H1 (cell line): ENCODE results near the gene ANKH.

Source experiments
- CEBPB ChIP-seq: IDR thresholded peaks from 2 replicates; pipeline ENCODE4 v1.6.1; 2012; ENCODE audit warnings: low read depth, low read length
- CHD1 ChIP-seq: IDR thresholded peaks from 2 replicates; pipeline ENCODE4 v1.6.1; 2012; ENCODE audit warnings: low read depth, low read length, improper control_type of control experiment
- CREB1 ChIP-seq: IDR thresholded peaks from 2 replicates; pipeline ENCODE4 v1.6.1; 2012; ENCODE audit warnings: inconsistent platforms
- EP300 ChIP-seq, 2 experiments: IDR thresholded peaks; 1 replicate in 1 of 2; 2 replicates in 1 of 2; pipeline ENCODE4 v1.6.1; 2011 to 2012; ENCODE audit warnings: low read depth in 2 of 2, low read length in 2 of 2, mild to moderate bottlenecking in 2 of 2, borderline replicate concordance in 1 of 2, inconsistent platforms in 1 of 2, moderate library complexity in 1 of 2
- EZH2 ChIP-seq: fragments of 200-600 bp; sonication (generic); IDR thresholded peaks from 2 replicates; pipeline ENCODE4 v1.7.1; 2012; ENCODE audit warnings: low read depth, mild to moderate bottlenecking, moderate library complexity, low read length, inconsistent platforms; ENCODE audit not compliant: severe bottlenecking
- POLR2A ChIP-seq, 2 experiments: IDR thresholded peaks; 1 replicate in 1 of 2; 2 replicates in 1 of 2; pipeline ENCODE4 v1.6.1; 2011; ENCODE audit warnings: low read depth in 2 of 2, low read length in 2 of 2, mild to moderate bottlenecking in 2 of 2; ENCODE audit errors: control extremely low read depth in 1 of 2
- POLR2AphosphoS5 ChIP-seq: IDR thresholded peaks from 2 replicates; pipeline ENCODE4 v1.6.1; 2011; ENCODE audit warnings: low read depth, low read length
- SIN3A ChIP-seq, 2 experiments: IDR thresholded peaks in 1 of 2; conservative IDR thresholded peaks in 1 of 2; 2 replicates each; pipeline ENCODE4 v1.6.1; 2011 to 2012; ENCODE audit warnings: low read length in 2 of 2, improper control_type of control experiment in 1 of 2, low read depth in 1 of 2, mild to moderate bottlenecking in 1 of 2
- SP2 ChIP-seq: IDR thresholded peaks from 2 replicates; pipeline ENCODE4 v1.6.1; 2012; ENCODE audit warnings: mild to moderate bottlenecking, low read length, inconsistent platforms
- TAF1 ChIP-seq: IDR thresholded peaks from 2 replicates; pipeline ENCODE4 v1.6.1; 2011; ENCODE audit warnings: mild to moderate bottlenecking, low read depth, low read length
- YY1 ChIP-seq: IDR thresholded peaks from 2 replicates; pipeline ENCODE4 v1.6.1; 2011; ENCODE audit warnings: low read depth, mild to moderate bottlenecking, low read length
- TF ChIP-seq, protein P1 (sequence below), 3 experiments: IDR thresholded peaks; 1 replicate in 2 of 3; 2 replicates in 1 of 3; pipeline versions ENCODE4 v1.5.1 to v1.6.1; 2011; ENCODE audit warnings: low read length in 3 of 3, mild to moderate bottlenecking in 3 of 3, inconsistent platforms in 2 of 3, low read depth in 1 of 3, moderate library complexity in 1 of 3; ENCODE audit not compliant: insufficient read depth in 1 of 3; ENCODE audit errors: control extremely low read depth in 1 of 3

DNA sequence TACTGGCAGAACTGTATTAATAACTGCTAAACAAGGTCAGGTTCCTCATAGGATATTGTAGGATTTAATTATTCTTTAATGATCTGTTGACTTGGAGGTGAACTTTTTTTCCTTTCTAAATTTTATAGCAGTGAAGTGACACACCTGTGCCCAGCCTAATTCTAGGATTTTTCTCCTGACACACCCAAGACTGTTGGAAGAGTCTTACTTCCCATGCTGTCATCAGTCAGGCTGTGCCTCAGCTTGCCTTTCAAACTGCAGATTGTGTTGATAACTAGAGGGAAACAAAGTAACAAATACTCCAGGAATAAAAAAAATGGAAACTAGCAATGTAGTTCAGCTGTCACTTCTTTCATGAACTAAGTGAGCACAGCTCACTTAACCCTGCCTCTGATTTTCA, 185.1 kb downstream of the ANKH start:
- TF ChIP-seq, protein P1, sequence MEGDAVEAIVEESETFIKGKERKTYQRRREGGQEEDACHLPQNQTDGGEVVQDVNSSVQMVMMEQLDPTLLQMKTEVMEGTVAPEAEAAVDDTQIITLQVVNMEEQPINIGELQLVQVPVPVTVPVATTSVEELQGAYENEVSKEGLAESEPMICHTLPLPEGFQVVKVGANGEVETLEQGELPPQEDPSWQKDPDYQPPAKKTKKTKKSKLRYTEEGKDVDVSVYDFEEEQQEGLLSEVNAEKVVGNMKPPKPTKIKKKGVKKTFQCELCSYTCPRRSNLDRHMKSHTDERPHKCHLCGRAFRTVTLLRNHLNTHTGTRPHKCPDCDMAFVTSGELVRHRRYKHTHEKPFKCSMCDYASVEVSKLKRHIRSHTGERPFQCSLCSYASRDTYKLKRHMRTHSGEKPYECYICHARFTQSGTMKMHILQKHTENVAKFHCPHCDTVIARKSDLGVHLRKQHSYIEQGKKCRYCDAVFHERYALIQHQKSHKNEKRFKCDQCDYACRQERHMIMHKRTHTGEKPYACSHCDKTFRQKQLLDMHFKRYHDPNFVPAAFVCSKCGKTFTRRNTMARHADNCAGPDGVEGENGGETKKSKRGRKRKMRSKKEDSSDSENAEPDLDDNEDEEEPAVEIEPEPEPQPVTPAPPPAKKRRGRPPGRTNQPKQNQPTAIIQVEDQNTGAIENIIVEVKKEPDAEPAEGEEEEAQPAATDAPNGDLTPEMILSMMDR (IDR thresholded peaks at IDR 0.05; ENCODE audit: control extremely low read depth in 1 of 3, insufficient read depth in 1 of 3, low read depth in 1 of 3, low read length in 3 of 3), result no peak
- TF ChIP-seq POLR2A (IDR thresholded peaks at IDR 0.05; ENCODE audit: control extremely low read depth in 1 of 2, low read depth in 2 of 2, low read length in 2 of 2) (no peak), CREB1 (no peak), TAF1 (no peak), SP2 (no peak), EP300 (IDR thresholded peaks at IDR 0.05; ENCODE audit: borderline replicate concordance in 1 of 2, low read depth in 2 of 2, low read length in 2 of 2) (no peak), POLR2AphosphoS5 (no peak), YY1 (no peak), CHD1 (no peak), EZH2 (no peak), SIN3A (conservative IDR thresholded peaks at IDR 0.05 in 1 of 2, IDR thresholded peaks at IDR 0.05 in 1 of 2; ENCODE audit: low read depth in 1 of 2, low read length in 2 of 2) (no peak), CEBPB (no peak)
